HG02938 (cell line): ENCODE results near the gene ASPHD1.
"Not testable (repeated sequence)": the region's sequence is repeated elsewhere in the genome, so short reads cannot be mapped to it uniquely, and the experiment has no call there.

ENCODE experiments used
- ATAC-seq: cut with Tn5 transposase; IDR thresholded peaks from one replicate; pipeline ENCODE4 v1.9.1; 2021; ENCODE audit warnings: mild to moderate bottlenecking, moderate library complexity; ENCODE audit not compliant: unreplicated experiment

The ASPHD1 gene

DNA sequence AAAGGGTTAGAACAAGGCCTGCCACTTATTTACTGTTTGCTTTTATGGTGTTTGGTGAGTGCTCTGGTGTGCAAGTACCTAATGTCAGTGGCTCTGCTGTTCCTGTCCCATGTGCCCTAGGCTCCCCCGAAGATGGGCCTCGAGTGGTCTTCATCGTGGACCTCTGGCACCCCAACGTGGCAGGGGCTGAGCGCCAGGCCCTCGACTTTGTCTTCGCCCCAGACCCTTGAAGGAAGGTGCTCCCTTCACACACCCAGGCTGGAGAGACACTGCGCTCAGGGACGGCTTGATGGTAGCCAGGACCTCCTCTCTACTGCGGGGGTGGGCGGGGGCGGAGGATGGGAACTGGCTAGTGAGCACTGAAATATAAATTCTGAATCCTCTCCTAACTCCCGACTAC, 5.4 kb downstream of the ASPHD1 start:
- ATAC-seq, result no peak

DNA sequence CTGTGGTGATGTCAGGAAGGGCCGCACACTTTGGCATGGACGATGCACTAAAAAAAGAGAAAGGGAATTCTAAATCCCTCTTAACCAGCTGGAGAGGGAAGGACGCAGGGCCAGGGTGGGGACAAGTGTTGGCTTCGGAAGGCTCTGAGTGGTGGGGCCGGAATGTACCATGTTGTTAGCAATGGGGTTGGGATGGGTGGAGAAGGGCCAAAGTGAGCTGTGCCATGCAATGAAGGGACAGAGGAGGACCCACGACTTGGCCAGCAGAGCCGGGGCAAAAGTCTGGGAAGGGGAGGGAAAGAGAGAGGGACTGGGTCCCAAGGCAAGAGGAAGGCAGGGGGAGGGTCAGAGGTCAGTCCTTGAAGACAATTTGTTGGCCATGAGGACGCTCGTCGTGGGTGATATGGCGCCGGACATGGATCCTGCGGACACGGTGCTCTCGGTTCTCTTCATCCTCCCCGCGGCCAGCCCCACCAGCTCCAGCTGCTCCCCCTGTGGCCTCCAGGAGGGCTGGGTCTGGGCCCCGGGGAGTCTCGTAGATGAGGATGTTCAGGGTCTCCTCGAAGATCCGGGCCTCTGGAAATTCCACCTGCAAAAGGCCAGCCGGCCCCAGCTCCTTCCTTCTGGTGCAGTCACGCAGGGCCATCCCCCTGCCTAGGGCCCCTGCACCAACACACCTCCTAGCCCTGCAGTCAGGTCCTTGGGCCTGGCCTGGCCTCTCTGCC, 6.4 kb downstream of the ASPHD1 start:
- ATAC-seq, result no peak

DNA sequence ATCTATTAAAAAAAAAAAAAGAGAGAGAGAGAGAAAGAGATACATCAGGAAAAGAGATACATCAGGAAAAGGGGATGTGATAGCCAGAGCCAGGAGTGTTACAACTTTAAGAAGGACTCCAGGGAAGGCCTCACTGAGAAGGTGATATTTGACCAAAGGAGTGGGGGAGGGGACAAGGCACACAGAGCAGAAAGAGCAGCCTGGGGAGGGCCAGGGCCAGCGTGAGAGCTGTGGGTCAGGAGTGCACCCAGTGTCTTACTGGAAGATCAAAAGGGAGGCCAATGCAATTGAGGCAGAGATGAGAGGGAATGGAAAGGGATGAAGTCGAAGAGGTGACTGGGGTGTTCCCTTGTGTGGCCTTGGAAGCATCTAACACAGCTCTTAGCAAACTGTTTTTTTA, 7.7 kb downstream of the ASPHD1 start:
- ATAC-seq, result no peak

DNA sequence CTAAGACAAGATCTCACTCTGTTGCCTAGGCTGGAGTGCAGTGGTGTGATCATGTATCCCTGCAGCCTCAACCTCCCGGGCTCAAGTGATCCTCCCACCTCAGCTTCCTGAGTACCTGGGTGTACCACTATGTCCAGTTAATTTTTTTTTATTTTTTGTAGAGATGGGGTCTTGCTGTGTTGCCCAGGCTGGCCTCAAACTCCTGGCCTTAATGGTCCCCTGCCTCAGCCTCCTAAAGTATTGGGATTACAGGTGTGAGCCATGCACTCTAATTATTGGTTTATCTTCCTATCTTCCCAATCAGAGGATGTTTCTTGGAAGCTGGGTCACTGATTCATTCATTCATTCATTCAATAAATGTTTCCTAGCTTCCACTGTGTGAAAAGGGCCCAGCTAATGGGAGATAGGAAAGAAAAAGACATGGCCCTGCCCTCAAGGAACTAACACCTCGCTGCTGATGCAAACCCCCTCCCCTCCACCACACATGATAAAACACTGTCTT, 8.5 kb downstream of the ASPHD1 start:
- ATAC-seq, result no peak

DNA sequence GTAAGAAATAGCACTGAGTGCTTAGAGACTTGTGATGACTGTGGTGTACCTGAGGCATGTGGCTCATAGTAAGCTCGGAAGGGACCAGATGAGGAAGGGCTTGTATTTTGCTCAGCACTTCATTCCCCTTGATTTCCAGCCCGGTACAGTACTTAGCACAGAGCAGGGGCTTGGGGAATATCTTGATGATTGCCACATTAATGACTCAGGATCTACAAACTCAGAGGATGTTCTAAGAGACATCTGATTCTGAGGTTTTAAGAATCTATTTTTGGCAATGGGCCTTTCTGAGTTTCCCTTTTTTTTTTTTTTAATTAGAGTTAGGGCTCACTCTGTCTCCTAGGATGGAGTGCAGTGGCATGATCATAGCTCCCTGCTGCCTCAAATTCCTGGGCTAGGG, 9.1 kb downstream of the ASPHD1 start:
- no peak for ATAC-seq

DNA sequence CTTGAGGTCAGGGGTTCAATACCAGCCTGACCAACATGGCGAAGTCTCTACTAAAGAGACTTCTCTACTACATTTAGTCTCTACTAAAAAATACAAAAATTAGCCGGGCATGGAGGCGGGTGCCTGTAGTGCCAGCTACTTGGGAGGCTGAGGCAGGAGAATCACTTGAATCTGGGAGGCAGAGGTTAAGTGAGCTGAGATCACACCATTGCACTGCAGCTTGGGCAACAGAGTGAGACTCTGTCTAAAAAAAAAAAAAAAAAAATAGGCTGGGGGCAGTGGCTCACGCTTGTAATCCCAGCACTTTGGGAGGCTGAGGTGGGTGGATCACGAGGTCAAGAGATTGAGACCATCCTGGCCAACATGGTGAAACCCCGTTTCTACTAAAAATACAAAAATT, 9.6 kb downstream of the ASPHD1 start:
- ATAC-seq, result not testable (repeated sequence)

DNA sequence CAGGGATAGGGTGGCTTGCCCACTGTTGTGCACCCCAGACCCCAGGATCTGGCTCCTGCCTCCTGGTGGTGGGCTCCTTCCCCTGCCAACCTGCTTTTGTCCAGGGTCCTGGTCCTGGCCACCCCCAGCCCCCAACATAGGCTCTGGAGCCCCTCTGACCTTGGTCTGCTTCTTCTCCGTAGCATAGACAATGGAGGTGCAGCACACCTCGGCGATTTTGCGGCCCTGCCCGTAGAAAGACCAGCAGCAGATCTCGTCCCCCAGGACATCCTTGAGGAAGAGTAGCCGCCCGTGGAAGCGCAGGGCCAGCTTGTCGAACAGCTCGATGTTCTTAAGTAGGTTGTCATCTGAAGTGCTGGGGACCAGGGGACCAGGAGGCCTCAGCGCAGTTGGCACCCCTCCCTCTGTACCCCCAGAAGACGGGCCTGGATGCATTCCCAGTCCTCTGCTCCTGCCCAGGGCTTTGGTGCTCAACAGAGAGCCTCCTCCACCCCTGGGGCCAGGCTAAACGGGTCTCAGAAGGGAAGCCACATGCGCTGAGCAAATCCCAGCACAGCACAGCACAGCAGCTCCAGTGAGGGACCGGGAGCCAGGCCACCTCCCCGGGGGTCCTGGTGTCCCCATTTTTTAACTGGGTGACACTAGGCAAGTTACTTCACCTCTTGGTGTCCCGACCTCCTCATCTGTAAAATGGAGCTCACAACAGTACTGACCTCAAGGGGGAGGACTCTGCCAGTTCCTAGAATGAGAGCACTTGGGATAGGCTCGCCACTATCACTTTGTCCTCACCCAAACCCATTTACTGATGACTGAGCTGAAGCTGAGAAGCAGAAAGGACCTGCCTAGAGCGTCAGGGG, 10.8 kb downstream of the ASPHD1 start:
- no peak for ATAC-seq

DNA sequence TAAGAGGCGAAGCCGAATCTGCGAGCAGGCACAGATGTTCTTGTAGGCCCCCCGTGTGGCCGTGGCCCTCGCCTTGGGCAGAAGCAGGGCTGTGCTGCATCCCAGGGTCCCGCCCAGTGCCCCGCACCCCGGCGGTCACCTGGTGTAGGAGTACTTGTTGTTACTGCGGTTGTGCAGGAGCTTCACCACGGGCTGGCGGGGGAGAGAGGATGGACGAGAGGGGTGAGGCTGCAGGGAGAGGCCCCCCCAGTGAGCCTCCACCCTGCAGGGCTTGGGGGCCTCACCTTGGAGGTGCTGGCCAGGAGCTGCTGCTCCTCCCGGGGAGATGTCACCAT, 11.4 kb downstream of the ASPHD1 start:
- ATAC-seq, result no peak

DNA sequence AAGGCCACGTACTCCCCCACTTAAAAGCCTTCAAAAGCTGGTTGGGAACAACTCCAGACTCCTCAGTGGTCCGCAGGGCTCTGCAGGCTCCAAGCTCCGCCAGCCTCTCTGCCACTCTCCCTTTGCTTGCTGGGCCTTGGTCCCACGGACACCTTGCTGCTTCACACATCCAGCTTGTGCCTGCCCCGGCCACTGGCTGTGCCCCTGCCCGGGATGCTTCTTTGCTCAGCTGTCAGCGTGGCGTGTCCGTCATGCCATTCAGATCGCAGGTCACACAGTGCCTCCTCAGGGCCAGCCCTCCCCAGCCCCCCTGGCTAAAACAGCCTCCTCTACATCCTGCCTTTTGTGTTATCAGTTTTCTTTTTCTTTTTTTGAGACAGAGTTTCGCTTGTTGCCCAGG, 11.8 kb downstream of the ASPHD1 start:
- no peak for ATAC-seq

DNA sequence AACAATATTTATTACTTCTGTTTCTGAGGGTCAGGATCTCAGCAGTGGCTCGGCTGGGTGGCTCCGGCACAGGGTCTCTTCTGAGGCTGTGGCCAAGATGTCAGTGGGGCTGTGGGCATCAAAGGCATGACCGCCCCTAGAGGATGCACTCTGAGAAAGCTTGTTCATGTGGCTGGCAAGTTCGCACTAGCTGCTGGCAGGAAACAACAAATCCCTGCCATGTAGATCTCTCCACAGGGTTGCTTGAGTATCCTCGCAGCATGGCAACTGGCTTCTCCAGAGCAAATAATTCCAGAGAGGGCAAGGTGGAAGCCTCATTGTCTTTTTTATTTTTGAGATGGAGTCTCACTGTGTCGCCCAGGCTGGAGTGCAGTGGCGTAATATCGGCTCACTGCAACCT, 13.2 kb downstream of the ASPHD1 start:
- no peak for ATAC-seq

DNA sequence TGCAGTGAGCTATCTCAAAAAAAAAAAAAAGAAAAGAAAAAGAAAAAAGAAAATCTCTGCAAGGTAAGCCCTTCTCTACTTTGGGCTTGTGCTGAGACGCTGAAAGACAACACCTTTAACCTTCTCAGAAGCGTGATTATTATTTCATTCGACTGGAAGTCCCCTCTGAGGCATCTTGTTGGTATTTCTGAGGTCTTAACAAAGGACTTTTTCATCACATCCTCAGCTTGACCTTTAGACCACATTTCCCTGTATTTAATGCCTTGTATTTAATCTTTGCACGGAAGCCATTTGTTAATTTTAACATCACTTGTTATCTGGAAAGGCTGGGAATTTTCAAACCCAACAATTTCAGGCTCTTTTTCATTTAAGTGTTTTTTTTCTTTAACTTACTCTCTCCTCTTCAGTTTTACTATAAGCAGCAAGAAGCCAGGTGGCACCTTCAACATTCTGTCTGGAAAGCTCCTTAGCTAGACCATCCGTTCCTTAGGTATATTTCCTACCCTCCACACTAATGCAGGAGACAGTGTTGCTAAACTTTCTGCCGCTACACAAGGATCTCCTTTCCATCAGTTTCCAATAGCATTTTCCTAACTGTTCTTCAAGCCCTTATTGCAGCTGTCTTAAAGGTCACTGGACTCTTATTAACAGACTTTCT, 15.4 kb downstream of the ASPHD1 start:
- no peak for ATAC-seq

DNA sequence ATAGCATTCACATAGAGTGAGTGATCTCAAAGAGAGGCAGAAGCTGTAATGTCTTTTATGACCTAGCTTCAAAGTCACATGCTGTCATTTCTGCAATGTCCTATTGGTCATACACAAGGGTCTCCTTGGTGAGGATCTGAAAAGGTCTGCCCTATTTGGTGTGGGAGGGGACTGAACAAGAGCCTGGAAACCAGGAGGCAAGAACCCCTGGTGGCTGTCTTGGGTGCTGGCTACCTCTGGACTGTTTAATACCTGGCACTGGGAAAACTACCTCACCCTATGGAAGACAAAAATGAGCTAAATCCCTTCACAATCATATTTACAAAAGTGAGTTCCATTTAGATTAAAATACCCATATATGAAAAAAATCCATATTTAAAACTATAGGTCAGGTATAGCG, 16.7 kb downstream of the ASPHD1 start:
- ATAC-seq, result no peak

DNA sequence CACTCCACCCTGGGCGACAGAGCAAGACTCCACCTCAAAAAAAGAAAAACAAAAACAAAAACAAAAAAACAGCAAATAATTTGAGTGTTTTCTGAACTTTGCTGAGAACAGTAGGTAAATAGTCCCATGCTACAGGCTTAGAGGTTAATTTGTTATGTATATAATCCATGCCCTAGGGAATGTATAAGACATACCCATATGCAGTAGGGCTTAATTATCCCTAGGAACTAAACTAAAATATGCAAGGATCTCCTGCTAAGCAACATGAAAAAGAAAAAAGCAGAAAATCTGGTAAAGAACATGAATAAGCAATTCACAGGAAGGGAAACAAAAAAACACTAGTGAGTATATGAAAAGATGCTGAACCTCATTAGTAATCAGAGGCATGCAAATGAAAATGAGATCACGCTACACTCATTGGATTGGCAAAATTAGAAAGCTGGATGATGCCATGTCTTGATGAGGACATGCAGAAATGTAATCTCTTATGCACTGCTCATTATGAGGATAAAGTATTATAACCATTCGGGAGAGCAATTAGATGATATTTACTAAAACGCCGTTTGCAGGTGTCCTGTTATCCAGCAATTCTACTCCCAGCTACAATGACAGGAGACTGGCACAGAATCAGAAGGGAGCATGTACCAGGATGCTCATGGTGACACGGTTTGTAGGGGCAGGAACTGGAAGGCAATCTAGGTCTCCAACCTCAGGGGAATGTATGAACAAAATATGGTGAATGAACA, 20.2 kb downstream of the ASPHD1 start:
- no peak for ATAC-seq

DNA sequence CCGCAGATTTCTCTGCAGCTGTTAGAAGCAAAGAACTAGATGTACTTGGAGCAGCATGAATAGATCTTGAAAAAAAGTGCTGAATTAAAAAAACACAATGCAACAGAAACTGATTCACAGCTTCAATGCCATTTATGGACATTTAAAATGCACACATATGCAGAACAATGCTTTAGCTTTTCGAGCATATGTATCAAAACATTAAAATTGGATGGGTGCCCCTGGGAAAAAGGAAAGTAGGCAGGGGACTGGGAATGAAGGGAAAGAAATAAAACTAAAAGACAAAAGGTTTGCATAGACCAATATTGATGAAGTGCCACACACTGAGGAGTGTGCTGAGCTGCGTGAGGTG, 20.7 kb downstream of the ASPHD1 start:
- ATAC-seq, result no peak

DNA sequence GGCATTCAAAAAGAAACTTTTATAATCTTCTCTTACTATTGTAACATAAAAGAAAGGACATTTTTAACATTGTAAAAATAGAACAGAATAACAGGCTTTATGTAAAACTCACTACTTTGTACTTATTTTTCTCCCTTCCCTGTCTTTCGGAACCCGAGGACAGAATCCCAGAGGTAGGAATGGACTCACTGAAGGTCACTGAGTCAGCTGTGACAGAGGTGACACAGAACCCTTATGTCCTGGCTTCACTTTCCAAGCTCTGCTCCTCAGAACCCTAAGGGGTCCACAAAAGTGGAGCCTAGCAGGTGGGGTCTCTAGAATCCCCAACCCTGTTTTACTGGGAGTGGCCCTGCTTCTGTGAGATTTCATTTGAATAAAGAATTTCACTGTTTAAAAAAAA, 22.0 kb downstream of the ASPHD1 start:
- ATAC-seq, result no peak

DNA sequence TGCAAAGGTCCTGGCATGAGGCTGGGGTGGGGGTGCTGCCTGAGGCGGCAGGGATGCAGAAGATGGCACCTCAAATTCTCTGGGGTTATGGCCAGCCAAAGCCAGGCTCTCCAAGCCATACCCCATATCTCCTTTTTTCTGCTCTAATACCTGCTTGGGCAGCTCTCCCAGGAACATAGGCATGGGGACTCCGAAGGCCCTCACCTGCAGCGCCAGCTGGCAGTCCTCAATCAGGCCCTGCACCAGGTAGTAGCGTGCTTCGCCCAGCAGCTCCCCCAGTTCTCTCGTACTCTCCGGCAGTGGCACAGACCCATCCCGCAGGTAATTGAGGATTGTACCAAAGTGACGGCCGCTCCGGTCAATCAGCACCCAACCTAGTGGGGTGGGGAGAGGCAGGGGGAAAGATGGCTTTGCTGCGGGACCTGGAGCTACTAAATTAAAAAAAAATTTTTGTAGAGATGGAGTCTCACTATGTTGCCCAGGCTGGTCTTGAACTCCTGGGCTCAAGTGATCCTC, 22.8 kb downstream of the ASPHD1 start:
- ATAC-seq, result no peak

DNA sequence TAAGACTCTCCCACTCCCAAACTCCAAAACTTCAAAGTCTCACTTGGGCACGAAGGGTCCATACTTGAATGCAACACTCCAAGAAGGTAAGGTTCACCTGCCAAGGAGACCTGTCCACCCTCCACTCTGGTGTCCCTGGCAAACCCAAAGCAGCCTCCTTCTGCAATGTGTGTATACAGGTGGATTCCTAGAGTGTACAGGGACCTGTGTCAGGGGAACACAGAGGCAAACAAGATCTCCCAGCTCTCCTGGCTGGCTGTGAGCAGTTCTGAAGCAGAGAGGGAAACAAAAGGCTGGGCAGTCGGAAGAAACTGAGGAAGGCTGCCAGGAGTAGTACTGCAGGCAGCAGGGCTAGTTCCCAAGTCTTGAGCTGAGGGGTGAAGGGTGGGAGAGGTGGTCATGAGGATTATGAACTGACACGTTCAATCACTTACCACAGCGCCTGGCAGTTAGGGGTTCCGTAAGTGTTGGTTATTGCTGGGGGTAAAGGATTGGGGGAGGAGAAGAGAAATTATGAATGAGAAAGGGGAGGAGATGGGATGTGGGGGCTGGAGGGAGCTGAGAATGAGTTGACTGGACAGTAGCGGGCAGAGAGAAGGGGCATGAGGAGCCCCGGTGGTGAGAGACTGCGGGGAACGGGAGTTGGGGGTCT, 24.9 kb downstream of the ASPHD1 start:
- ATAC-seq, result no peak

DNA sequence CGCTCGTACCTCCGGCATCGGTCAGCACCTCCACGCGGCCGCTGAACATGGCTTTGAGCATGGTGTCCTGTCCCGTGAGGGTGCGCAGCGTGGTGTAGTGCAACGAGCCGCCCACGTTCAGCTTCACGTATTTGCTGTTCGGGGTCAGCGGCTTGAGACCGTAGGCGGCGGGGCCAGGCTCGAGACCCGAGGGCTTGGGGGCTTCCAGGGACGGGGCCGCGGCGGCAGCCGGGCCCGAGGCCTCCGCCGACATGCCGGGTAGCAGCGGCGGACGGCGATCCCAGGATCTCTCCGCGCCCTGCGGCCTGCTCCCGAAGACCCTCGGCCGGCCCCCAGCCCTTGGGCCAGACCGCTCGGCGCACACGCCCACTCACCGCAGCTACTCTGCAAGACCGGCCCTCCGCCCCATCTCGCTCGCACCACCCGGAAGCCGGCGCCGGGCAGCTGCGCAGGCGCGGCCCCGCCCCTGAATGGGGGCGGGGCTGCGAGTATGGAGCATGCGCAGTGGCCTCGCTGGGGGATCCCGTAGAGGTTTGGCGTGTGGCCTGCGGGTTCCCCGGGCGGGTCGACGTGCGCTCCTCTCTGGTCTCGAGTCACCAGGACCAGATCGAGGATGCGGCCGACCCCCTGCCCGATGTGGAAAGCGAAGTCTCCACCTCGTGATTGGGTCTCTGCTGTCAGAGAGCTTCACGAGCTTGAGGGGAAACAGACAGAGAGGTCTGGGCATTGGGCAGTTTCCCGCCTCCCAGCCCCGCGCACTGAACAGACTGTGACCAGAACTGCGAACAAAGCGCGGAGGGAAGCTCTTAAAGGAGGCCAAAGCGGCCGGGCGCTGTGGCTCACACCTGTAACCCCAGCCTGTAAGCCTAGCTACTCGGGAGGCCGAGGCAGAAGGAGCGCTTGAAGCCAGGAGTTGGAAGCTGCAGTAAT, 25.8 kb downstream of the ASPHD1 start, which contains the start of gene KCTD13:
Gene KCTD13 (minus strand): TSS at position 446 of the 930 bp plus-strand sequence. CDS start 193 bp downstream, at position 253.
- peak; percentile 74 for ATAC-seq

DNA sequence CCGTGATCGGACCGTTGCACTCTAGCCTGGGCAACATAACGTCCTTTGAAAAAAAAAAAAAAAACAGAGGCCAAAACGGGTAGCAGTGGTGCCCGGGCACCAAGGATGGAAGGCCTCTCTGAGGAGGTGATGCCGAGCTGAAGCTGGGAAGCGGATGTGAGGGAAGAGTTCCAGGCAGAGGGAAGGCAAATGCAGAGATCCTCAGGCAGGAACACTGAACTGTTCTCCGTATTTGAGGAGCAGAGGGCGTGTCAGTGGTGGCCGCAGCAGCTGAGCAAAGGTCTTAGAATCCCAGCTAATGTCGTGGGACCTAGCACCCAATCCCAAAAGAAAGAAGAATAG, 26.4 kb downstream of the ASPHD1 start:
- ATAC-seq, result no peak
